B cell (primary cell): ENCODE data around the gene VARS1. TPM values are rescaled to one million over a fixed set of nuclear protein-coding genes. Genes with fewer than 3 reads are reported as not detected.
A peak's percentile ranks its signal among the peaks of the same experiment; 100 is the strongest.

ENCODE experiments used
- ATAC-seq: fragments of 200-7000 bp; cut with Tn5 transposase; one replicate; pipeline ENCODE4 v1.10.0; 2021; ENCODE audit warnings: low read depth, mild to moderate bottlenecking, moderate number of reproducible peaks, moderate library complexity
- CTCF ChIA-PET: fragments of 350-600 bp; sonication (Branson Sonifier 250); formaldehyde crosslinking; loops from one replicate; lab custom pipeline; 2021; ENCODE audit warnings: antibody characterized with exemption, inconsistent platforms; lab: Charles Lee
- POLR2A ChIA-PET: fragments of 350-600 bp; sonication (Branson Sonifier 250); formaldehyde crosslinking; loops from one replicate; lab custom pipeline; 2021; ENCODE audit warnings: antibody characterized with exemption; lab: Charles Lee
- DNase-seq: peaks from one replicate; pipeline ENCODE4 v3.0.0; 2013
- H2AFZ ChIP-seq: 2 replicates; pipeline ENCODE4 v1.6.1; 2012; ENCODE audit warnings: mild to moderate bottlenecking, low read depth, low read length; ENCODE audit not compliant: insufficient read depth, poor library complexity, severe bottlenecking
- H3K27ac ChIP-seq, 2 donors: 1 replicate in 1 of 2; 2 replicates in 1 of 2; pipeline ENCODE4 v1.5.1; 2012 to 2013; ENCODE audit warnings: low read length in 2 of 2, mild to moderate bottlenecking in 2 of 2, moderate library complexity in 1 of 2
- H3K27me3 ChIP-seq, 4 experiments: fragments of 200-600 bp in 1 of 4; sonication (generic) in 1 of 4; replicated peaks in 1 of 4; 1 replicate in 2 of 4; 2 replicates in 2 of 4; pipeline versions ENCODE4 v1.6.1 to v1.7.0; 2013 to 2016; ENCODE audit warnings: low read length in 3 of 4, mild to moderate bottlenecking in 2 of 4, mixed read lengths in 1 of 4, moderate library complexity in 1 of 4; ENCODE audit not compliant: insufficient read depth in 4 of 4, control insufficient read depth in 3 of 4; ENCODE audit errors: control extremely low read depth in 1 of 4
- H3K36me3 ChIP-seq, 2 experiments: replicated peaks in 1 of 2; 1 replicate in 1 of 2; 2 replicates in 1 of 2; pipeline versions ENCODE4 v1.6.1 to v1.7.1; 2013; ENCODE audit warnings: low read length in 1 of 2; ENCODE audit not compliant: insufficient read depth in 2 of 2, control insufficient read depth in 1 of 2; ENCODE audit errors: control extremely low read depth in 1 of 2, extremely low read depth in 1 of 2
- H3K4me1 ChIP-seq, 2 donors: fragments of 200-600 bp in 1 of 2; sonication (generic) in 1 of 2; 1 replicate in 1 of 2; 2 replicates in 1 of 2; pipeline versions ENCODE4 v1.5.1 to v1.6.1; 2013 to 2017; ENCODE audit warnings: low read length in 2 of 2; ENCODE audit not compliant: control insufficient read depth in 2 of 2, insufficient read depth in 2 of 2
- H3K4me2 ChIP-seq: replicated peaks from 2 replicates; pipeline ENCODE3; 2012; ENCODE audit warnings: mild to moderate bottlenecking, low read depth, low read length; ENCODE audit not compliant: poor library complexity, severe bottlenecking
- H3K4me3 ChIP-seq, 5 experiments: fragments of 200-600 bp in 1 of 5; sonication (generic) in 1 of 5; 1 replicate in 3 of 5; 2 replicates in 2 of 5; pipeline versions ENCODE4 v1.5.1 to v1.7.0; 2011 to 2016; ENCODE audit warnings: low read length in 4 of 5, mild to moderate bottlenecking in 4 of 5, low read depth in 2 of 5, control low read depth in 1 of 5, moderate library complexity in 1 of 5; ENCODE audit not compliant: insufficient read depth in 1 of 5; ENCODE audit errors: control extremely low read depth in 1 of 5, extremely low read depth in 1 of 5
- H3K79me2 ChIP-seq: fragments of 200-600 bp; sonication (generic); one replicate; pipeline ENCODE4 v1.6.0; 2016; ENCODE audit warnings: low read length; ENCODE audit not compliant: control insufficient read depth, insufficient read depth
- H3K9ac ChIP-seq: fragments of 200-600 bp; sonication (generic); 2 replicates; pipeline ENCODE4 v1.6.1; 2017; ENCODE audit warnings: mild to moderate bottlenecking, low read length, moderate library complexity
- H3K9me3 ChIP-seq, 3 donors: one replicate each; pipeline versions ENCODE4 v1.6.1 to v1.7.1; 2013; ENCODE audit warnings: low read length in 2 of 3; ENCODE audit not compliant: control insufficient read depth in 2 of 3, insufficient read depth in 1 of 3; ENCODE audit errors: control extremely low read depth in 1 of 3
- H4K20me1 ChIP-seq: 2 replicates; pipeline ENCODE4 v1.6.0; 2012; ENCODE audit warnings: mild to moderate bottlenecking, low read length; ENCODE audit not compliant: insufficient read depth, control insufficient read depth, poor library complexity, severe bottlenecking
- H3K27ac Mint-ChIP-seq: one replicate; pipeline ENCODE4 v1.8.0; 2021; ENCODE audit warnings: mixed read lengths
- H3K27me3 Mint-ChIP-seq: one replicate; pipeline ENCODE4 v1.8.0; 2021; ENCODE audit warnings: mixed read lengths
- H3K4me1 Mint-ChIP-seq: one replicate; pipeline ENCODE4 v1.8.0; 2021; ENCODE audit warnings: mixed read lengths
- H3K4me3 Mint-ChIP-seq: one replicate; pipeline ENCODE4 v1.8.0; 2021; ENCODE audit warnings: mixed read lengths
- H3K9me3 Mint-ChIP-seq: one replicate; pipeline ENCODE4 v1.8.0; 2022; ENCODE audit warnings: mixed read lengths; ENCODE audit not compliant: insufficient read depth
- CTCF ChIP-seq: fragments of 200-600 bp; IDR thresholded peaks from one replicate; pipeline ENCODE4 v1.8.0; 2022; ENCODE audit warnings: antibody characterized with exemption, mild to moderate bottlenecking
- EZH2 ChIP-seq: IDR thresholded peaks from 2 replicates; pipeline ENCODE4 v1.6.1; 2012; ENCODE audit warnings: borderline replicate concordance, low read depth, mild to moderate bottlenecking, moderate library complexity, low read length; ENCODE audit not compliant: insufficient read depth, poor library complexity, severe bottlenecking
- WGBS: methylation state at CpG from one replicate; pipeline ENCODE4 v1.1.5; 2013; ENCODE audit warnings: missing lambda C conversion rate; ENCODE audit not compliant: insufficient coverage; 5-methylcytosine and 5-hydroxymethylcytosine counted together
- intact Hi-C: fragments of 100-400 bp; cut with micrococcal nuclease; formaldehyde crosslinking; loops from one replicate; pipeline ENCODE4 v1.10.0; 2022
- polyA plus RNA-seq: library from polyadenylated mRNA; depleted of rRNA; stranded (reverse); fragments of >200 nt; gene quantifications from 2 replicates; pipeline ENCODE4 v1.2.3, GENCODE V29; 2012
- total RNA-seq, 2 donors: library from RNA; stranded (reverse); fragments of 120-200 nt in 1 of 2; gene quantifications; 1 replicate in 1 of 2; 2 replicates in 1 of 2; pipeline versions ENCODE4 v1.2.3 to v1.2.4, GENCODE V29; 2013 to 2022

VARS1 gene
- total and polyA plus RNA-seq, 2 donors (not counting 1 experiment from before 2014, with no cell fraction given) = 52.3 to 66.8 TPM

GRCh38 chr6:31831350-31832215, 36.0 kb upstream of the VARS1 start:
- ChIA-PET CTCF (interaction anchor here (0.8 to 4.7 kb wide), 24 partner anchors 14 to 490 kb away, joined by 3 to 75 read pairs (median 9); partner anchors contain the start of genes ABHD16A, ATP6V1G2, CLIC1 and DDAH2), POLR2A (interaction anchor here (0.6 to 4.9 kb wide), 10 partner anchors 17 to 239 kb away, joined by 3 to 37 read pairs (median 6); partner anchors contain the start of genes CSNK2B, DDAH2, HSPA1A and HSPA1L)
- Histone ChIP-seq H3K4me1 (peaks cover 31 to 57% of the 10 kb centered on the region in 2 donors), H3K27me3 (no peaks in the 10 kb centered on the region), H3K36me3 (no peaks in the 10 kb centered on the region), H3K4me3 (no peak overlapping the region), H3K27ac (no peak overlapping the region), H3K9me3 (no peaks in the 10 kb centered on the region), H2AFZ (no peak overlapping the region), H3K9ac (no peak overlapping the region), H3K4me2 (peak overlapping the region; percentile 96), H3K79me2 (peaks cover 36% of the 10 kb centered on the region), H4K20me1 (peaks cover 5% of the 10 kb centered on the region)
- ATAC-seq = no peak
- Mint-ChIP-seq H3K27me3 (no peaks in the 10 kb centered on the region), H3K9me3 (no peaks in the 10 kb centered on the region), H3K4me3 (peak overlapping the region; percentile 96), H3K27ac (no peak overlapping the region), H3K4me1 (peaks cover 43% of the 10 kb centered on the region)
- 88% methylated on average over 6 of the region's 15 CpGs for WGBS
- no peak for DNase-seq
- TF ChIP-seq CTCF = no peak
- no peak for TF ChIP-seq EZH2
- intact Hi-C loops = loop anchor here (2.0 to 10.0 kb wide), 3 partner anchors 17 to 143 kb away; partner anchors contain the start of genes DXO, HSPA1A and HSPA1L
